Activated T-helper 1 cell treated with anti-CD3 and anti-CD28 coated beads, Interleukin-12 subunit alpha, Interleukin-12 subunit beta, Interleukin-2, Interleukin-4 antibody, amounts not matched to agents 30 ng/mL and 10 ng/mL and 1 ng/mL, durations not matched to agents 14 hours and 24 hours and 36 hours (primary cell): ENCODE measurements around the gene RAB1B. TPM values are rescaled to one million over a fixed set of nuclear protein-coding genes. Genes with fewer than 3 reads are reported as not detected.

Experiments
- DNase-seq: peaks from one replicate; pipeline ENCODE4 v3.0.0; 2021; ENCODE audit warnings: low spot score
- H3K27ac Mint-ChIP-seq: one replicate; pipeline ENCODE4 v1.8.0; 2021; ENCODE audit warnings: mild to moderate bottlenecking, mixed read lengths
- H3K27me3 Mint-ChIP-seq: one replicate; pipeline ENCODE4 v1.8.0; 2022; ENCODE audit warnings: mild to moderate bottlenecking, moderate library complexity, mixed read lengths; ENCODE audit not compliant: insufficient read depth
- H3K36me3 Mint-ChIP-seq: one replicate; pipeline ENCODE4 v1.8.0; 2021; ENCODE audit warnings: low read depth, mixed read lengths
- H3K4me1 Mint-ChIP-seq: one replicate; pipeline ENCODE4 v1.8.0; 2021; ENCODE audit warnings: low read depth, mixed read lengths
- H3K4me3 Mint-ChIP-seq: one replicate; pipeline ENCODE4 v1.8.0; 2021; ENCODE audit warnings: mild to moderate bottlenecking, moderate library complexity, mixed read lengths
- H3K9me3 Mint-ChIP-seq: one replicate; pipeline ENCODE4 v1.8.0; 2021; ENCODE audit warnings: mixed read lengths
- intact Hi-C: fragments of 100-400 bp; cut with micrococcal nuclease; formaldehyde crosslinking; loops from one replicate; pipeline ENCODE4 v1.15.1; 2024
- total RNA-seq: library from RNA; stranded (reverse); gene quantifications from 2 replicates; pipeline ENCODE4 v1.2.3, GENCODE V29; 2022

Gene RAB1B
- total RNA-seq, 1 donor from 2014 or later: 123 TPM

DNA sequence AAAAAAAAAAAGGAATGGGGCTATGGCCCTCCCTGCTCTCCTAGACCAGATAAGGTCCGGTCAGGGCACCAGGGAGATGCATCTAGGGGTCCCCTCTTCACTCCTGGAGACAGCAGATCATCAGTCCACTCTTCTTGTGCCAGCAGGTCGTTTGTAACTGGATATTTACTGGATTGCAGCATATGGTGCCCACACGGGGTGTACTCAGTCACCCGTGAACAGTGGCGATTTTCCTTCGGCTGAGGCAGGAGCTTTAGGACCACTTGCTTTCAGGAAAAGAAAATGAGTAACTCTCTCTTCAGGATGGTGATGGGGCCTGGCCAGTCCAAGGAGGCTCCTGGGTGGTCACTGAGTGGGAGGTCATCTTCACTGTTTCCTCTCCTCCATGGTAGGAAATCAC is 38.3 kb upstream of the RAB1B start:
- H3K9me3 Mint-ChIP-seq: no peaks in the 10 kb centered on the region
- H3K27ac Mint-ChIP-seq: no peak overlapping the region
- no peak for DNase-seq
- H3K4me1 Mint-ChIP-seq: peaks cover 6% of the 10 kb centered on the region
- intact Hi-C loops: no loop called here
- H3K27me3 Mint-ChIP-seq: no peaks in the 10 kb centered on the region
- H3K4me3 Mint-ChIP-seq: no peak overlapping the region
- H3K36me3 Mint-ChIP-seq: peaks cover 33% of the 10 kb centered on the region

DNA sequence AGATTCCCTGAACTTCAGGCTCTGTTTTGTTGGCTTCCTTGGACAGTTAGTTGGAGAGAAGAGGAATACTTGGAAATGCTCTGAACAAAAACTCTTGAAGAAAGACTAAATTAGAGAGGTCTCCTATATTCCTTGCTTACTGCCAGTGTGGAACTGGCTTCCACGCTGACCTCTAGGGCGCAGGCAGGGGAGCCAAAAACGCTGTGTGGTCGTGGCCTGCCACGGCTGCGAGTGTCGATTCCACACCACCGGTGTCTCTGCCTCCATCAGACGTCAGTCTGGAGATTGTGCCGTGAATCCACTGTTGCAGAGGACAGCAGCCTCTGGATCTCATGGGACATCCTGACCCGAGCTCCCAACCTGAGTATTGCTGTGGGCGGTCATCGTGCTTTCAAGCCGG is 37.5 kb upstream of the RAB1B start:
- no peak for DNase-seq
- H3K27ac Mint-ChIP-seq: no peak overlapping the region
- no peak overlapping the region for H3K4me3 Mint-ChIP-seq
- H3K9me3 Mint-ChIP-seq: no peaks in the 10 kb centered on the region
- H3K27me3 Mint-ChIP-seq: no peaks in the 10 kb centered on the region
- intact Hi-C loops: no loop called here
- H3K36me3 Mint-ChIP-seq: peaks cover 38% of the 10 kb centered on the region
- H3K4me1 Mint-ChIP-seq: peaks cover 6% of the 10 kb centered on the region

DNA sequence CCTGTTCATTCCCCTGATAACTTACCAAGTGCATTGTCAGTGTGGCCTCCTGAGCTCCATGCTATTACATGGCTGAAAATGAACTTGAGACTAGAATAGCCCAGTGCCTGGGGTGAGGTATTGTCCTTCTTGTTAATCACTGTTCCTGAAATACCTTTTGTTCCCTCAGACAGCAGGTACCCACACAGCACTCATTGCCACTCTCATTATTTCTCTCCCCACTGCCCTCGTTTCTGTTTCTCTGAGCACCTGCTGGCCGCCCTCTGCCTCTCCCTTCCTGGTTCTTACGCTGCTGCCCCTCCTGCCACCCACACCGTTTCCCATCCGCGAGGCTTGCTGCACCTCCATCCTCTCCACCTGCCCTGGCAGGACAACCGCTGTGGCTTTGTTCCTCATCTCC is 36.9 kb upstream of the RAB1B start:
- no peaks in the 10 kb centered on the region for H3K27me3 Mint-ChIP-seq
- no peak overlapping the region for H3K27ac Mint-ChIP-seq

DNA sequence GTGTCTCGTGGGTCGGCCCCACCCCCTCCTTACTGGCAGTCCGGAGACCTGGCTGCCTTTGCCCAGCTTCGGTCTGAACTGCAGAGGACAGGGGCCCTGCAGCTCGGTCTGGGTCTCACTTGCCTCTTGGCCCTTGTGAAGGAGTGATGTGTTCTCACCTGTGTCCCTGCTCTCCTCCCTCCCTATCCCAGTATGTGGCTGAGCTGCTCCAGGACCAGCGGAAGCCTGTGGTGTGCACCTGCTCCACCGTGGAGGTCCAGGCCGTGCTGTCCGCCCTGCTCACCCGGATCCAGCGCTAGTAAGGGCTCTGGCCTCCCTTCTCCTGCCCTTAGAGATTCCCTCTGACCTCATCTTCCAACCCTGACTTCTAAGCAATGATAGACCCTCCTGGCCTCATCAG is 35.7 kb upstream of the RAB1B start:
- no peaks in the 10 kb centered on the region for H3K4me1 Mint-ChIP-seq

More for the DNA sequence above, 36.9 kb upstream of the RAB1B start:
- intact Hi-C loops: no loop called here
- Mint-ChIP-seq H3K4me1 (no peaks in the 10 kb centered on the region), H3K9me3 (no peaks in the 10 kb centered on the region), H3K4me3 (no peak overlapping the region), H3K36me3 (peaks cover 38% of the 10 kb centered on the region)
- no peak for DNase-seq

DNA sequence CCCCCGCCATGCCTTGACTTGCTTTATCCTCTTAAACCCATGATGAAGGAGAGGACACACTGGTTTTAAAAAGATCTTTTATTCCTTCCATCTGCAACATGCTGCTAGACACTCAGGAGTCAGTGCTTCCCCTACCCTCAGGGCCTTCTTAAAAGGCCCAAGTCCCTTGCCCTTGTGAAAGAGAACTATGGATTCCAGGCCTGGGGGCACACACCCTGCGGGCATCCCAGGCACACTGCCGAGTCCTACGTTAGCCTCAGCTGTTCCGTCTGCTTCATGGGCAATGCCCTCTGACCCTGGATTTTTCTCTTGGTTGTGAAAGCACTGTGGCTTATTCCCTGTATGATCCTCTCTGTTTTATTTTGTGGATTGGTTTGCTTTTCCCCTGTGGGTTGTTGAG is 35.1 kb upstream of the RAB1B start:
- no peak overlapping the region for H3K27ac Mint-ChIP-seq

More for the DNA sequence above, 35.7 kb upstream of the RAB1B start:
- H3K9me3 Mint-ChIP-seq: no peaks in the 10 kb centered on the region
- peaks cover 38% of the 10 kb centered on the region for H3K36me3 Mint-ChIP-seq
- DNase-seq: no peak
- H3K27ac Mint-ChIP-seq: no peak overlapping the region
- H3K4me3 Mint-ChIP-seq: no peak overlapping the region
- intact Hi-C loops: no loop called here
- H3K27me3 Mint-ChIP-seq: no peaks in the 10 kb centered on the region

DNA sequence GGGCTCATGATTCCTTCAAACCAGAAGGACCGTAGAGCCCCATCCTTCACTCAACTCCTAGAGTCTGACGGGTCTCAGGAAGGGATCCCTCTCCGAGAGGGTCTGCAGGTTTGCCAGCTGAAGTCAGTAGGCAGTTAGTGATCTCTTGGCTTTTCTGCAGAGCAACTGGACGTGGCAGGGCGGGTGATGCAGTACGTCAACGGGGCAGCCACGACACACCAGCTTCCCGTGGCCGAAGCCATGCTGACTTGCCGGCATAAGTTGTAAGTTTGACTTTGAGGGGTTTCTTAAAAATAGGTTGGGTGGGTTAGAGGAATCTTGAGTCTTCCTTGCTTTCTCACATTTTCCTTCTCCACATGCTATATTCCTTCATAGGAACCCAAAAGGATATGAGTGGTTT is 33.3 kb upstream of the RAB1B start:
- DNase-seq: no peak
- H3K4me1 Mint-ChIP-seq: no peaks in the 10 kb centered on the region
- intact Hi-C loops: no loop called here
- H3K36me3 Mint-ChIP-seq: peaks cover 32% of the 10 kb centered on the region
- no peak overlapping the region for H3K27ac Mint-ChIP-seq
- H3K4me3 Mint-ChIP-seq: no peak overlapping the region
- no peaks in the 10 kb centered on the region for H3K27me3 Mint-ChIP-seq
- H3K9me3 Mint-ChIP-seq: no peaks in the 10 kb centered on the region

More for the DNA sequence above, 35.1 kb upstream of the RAB1B start:
- intact Hi-C loops: no loop called here
- no peak for DNase-seq
- Mint-ChIP-seq H3K36me3 (peaks cover 38% of the 10 kb centered on the region), H3K4me3 (no peak overlapping the region), H3K4me1 (no peaks in the 10 kb centered on the region), H3K27me3 (no peaks in the 10 kb centered on the region), H3K9me3 (no peaks in the 10 kb centered on the region)

DNA sequence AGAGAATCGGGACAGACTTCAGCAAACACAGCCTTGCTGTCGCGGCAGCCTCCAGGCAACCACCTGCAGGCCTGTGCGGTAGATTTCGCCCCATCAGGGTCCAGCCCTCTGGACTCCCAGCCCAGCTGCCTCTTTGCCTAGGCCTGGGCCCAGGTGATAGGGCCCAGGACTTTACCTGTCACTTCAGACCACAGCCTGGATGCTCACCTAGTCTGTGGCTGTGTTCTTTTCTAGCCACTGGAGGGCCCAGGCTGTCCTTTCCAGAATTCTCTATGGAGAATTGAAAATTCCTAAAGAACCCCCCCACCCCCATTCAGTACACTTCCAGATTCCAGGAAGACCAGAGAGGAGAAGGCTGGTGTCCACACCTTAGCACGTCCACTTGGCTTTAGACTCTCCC is 30.6 kb upstream of the RAB1B start:
- no peak overlapping the region for H3K27ac Mint-ChIP-seq
- H3K4me1 Mint-ChIP-seq: no peaks in the 10 kb centered on the region
- intact Hi-C loops: no loop called here
- H3K4me3 Mint-ChIP-seq: no peak overlapping the region
- DNase-seq: no peak
- H3K36me3 Mint-ChIP-seq: peaks cover 29% of the 10 kb centered on the region
- no peaks in the 10 kb centered on the region for H3K27me3 Mint-ChIP-seq
- H3K9me3 Mint-ChIP-seq: no peaks in the 10 kb centered on the region

DNA sequence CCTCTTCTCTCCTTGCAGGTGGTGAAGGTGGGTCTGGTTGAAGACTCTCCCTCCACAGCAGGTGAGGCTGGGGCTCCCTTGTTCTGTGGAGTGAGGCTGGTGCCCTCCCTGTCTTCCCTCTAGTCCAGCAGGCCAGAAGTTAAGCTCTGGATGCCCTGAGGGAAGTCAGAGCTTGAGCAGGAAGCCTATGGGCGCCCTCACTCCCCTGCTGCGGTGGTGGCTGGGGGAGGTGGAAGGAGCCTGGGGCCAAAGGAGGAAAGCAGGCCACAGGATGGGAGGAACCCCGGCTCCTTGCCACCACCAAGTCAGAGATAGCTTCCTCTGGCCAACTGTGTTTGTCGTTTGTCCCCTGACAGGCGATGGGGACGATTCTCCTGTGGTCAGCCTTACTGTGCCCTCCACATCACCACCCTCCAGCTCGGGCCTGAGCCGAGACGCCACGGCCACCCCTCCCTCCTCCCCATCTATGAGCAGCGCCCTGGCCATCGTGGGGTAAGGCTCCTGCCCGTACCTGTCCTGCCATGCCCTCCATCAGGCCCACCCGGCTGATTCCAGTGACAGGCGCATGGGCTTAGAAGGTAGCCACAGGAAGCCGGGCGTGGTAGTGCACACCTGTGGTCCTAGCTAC is 29.5 kb upstream of the RAB1B start:
- Mint-ChIP-seq H3K9me3 (no peaks in the 10 kb centered on the region), H3K4me1 (no peaks in the 10 kb centered on the region), H3K4me3 (no peak overlapping the region), H3K27ac (no peak overlapping the region), H3K36me3 (peaks cover 24% of the 10 kb centered on the region), H3K27me3 (no peaks in the 10 kb centered on the region)
- intact Hi-C loops: no loop called here
- DNase-seq: no peak

DNA sequence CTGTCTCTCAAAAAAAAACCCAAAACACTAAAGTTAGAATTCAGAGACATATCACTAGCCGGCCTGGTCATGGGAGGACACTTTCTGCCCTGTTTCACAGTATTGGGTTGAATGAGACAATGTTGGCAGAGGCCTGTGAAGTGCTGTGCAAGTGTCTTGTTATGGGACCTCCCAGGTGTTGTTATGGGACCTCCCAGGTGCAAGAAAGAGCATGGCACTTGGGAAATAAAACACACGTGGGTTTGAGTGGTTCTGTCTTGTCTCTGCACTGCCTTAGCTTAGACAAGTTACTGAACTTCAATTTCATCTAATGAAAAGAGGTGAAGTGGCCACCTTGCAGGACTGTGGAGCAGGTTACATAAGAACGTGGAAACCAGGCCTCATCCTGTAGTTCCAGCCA is 28.9 kb upstream of the RAB1B start:
- Mint-ChIP-seq H3K27ac (no peak overlapping the region), H3K36me3 (peaks cover 26% of the 10 kb centered on the region), H3K9me3 (no peaks in the 10 kb centered on the region), H3K4me1 (no peaks in the 10 kb centered on the region), H3K4me3 (no peak overlapping the region), H3K27me3 (no peaks in the 10 kb centered on the region)
- intact Hi-C loops: no loop called here
- no peak for DNase-seq

DNA sequence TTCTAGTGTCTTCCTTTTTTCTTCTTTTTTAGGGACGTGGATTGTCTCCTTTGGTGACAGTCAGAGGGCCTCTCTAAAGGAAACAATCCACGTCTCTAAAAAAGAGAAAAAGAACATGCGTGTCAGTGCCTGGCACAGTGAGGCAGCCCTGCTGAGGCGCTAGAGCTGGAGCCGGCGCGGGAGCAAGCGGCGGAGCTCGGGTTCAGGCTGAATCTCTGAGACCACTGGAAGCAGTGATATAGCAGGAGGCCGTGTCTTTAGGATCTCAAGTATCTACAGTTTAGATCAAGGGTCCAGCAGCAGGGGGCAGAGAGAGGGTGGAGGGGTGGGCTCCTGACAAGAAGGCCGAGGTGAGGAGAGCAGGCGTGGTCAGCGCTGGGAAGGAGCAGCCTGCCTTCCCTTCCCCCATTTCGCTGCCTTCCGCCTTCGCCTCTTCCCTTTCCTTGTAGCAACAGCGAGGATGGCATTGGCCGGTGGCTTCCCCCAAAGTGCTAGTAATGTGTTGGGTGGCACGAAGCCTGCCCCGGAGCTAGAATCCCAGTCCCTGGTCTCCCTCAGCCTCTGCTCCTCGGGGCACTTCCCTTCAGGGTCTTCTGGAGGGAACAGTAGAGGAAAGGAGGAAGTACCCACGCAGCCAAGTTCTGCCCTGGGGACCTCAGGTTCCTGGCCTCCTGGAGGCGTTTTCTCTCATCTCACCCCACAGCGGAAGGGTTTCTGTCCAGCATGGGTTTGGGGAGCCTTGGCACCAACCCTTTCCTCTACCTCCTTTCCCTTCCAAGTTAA is 28.2 kb upstream of the RAB1B start:
- Mint-ChIP-seq H3K4me1 (no peaks in the 10 kb centered on the region), H3K9me3 (no peaks in the 10 kb centered on the region), H3K27ac (no peak overlapping the region), H3K4me3 (no peak overlapping the region), H3K27me3 (no peaks in the 10 kb centered on the region), H3K36me3 (peaks cover 24% of the 10 kb centered on the region)
- intact Hi-C loops: no loop called here
- DNase-seq: no peak

DNA sequence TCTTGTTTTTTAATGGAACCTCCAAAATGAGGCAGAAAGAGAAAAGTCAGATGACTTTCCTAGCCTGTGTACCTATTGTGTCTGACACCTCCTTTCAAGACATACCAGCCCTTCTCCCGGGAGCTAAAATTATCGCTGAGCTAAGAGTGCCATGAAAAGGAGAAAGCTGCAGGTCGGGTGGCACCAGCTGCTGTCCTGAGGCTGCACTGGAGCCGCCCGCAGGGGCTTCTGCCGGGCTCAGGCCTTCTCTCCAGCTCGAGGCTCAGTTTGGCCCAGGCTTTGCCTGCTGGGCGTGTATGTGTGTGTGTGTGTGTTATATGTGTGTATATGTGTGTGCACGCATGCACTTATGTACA is 27.7 kb upstream of the RAB1B start:
- intact Hi-C loops: no loop called here
- Mint-ChIP-seq H3K27me3 (no peaks in the 10 kb centered on the region), H3K36me3 (peaks cover 19% of the 10 kb centered on the region), H3K9me3 (no peaks in the 10 kb centered on the region), H3K4me3 (no peak overlapping the region), H3K27ac (no peak overlapping the region), H3K4me1 (no peaks in the 10 kb centered on the region)
- DNase-seq: no peak

DNA sequence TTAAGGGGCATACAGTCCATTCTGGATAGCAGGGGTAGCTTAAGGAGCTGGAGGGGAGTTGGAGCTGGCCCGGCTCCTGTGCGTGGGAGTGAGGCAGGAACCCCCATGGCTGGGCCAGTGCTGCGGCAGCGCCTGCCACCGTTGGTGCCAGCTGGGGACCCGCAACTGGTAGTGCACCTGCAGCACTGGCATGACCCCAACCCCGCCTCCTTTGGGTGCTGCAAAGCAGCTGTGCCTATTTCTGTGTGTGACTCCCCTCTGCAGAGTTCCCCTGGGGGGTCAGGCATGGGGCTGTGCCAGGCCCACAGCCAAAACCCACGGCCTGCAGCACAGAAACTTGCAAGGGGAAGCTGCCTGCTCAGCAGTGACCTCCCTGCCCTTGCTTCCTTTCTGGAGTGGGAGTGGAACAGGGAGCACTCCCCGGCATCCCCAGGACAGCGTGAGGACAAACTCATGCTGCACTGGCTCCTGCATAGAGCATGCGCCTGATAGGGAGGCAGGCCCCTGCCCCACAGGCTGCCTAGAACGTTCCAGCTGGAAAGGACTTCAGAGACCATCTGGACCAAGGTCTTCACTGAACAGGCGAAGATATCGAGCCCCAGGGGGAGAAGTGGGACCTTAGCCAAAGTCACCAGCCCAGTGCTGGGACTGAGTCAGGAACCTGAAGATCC is 26.2 kb upstream of the RAB1B start:
- no peaks in the 10 kb centered on the region for H3K9me3 Mint-ChIP-seq
- H3K27ac Mint-ChIP-seq: no peak overlapping the region
- no peak overlapping the region for H3K4me3 Mint-ChIP-seq
- H3K27me3 Mint-ChIP-seq: no peaks in the 10 kb centered on the region
- H3K4me1 Mint-ChIP-seq: no peaks in the 10 kb centered on the region
- H3K36me3 Mint-ChIP-seq: peaks cover 20% of the 10 kb centered on the region
- intact Hi-C loops: no loop called here
- no peak for DNase-seq

DNA sequence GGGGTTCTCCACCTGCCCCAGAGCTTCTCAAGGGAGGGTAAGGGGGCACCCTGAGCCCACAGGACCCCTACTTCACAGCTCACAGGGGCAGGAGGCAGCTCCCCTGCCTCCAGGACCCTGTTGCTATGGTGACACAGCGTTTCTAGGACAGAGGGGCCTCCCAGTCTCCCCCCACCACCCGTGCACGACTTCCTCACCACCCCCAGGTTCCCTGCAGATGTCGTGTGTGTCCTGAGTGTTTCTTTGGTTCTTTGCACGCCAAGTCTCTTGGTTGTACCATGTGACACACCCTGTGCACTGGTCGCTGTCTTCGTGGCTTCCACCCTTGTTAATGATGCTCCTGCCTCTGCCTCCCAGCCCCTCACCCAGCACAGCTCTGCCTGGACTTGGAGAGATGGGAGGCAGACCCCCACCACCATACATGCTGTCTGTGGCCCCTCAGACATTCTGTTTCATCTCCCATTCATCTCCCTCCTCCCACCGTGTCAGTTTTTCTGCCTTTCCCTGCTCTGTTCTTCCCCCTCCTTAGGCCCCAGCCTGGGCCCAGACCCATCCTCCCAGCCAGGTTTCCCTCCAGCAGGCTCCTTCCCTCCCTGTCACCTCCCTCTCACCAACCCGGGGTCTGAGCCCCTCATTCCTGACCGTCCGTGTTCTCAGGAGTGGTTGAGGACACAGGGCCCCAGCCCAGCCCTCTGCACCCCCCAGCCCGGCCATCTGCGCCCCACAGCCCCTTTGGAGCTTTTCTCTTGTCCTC is 24.5 kb upstream of the RAB1B start:
- H3K4me3 Mint-ChIP-seq: no peak overlapping the region
- no peaks in the 10 kb centered on the region for H3K27me3 Mint-ChIP-seq
- no peaks in the 10 kb centered on the region for H3K4me1 Mint-ChIP-seq
- DNase-seq: no peak
- intact Hi-C loops: no loop called here
- H3K36me3 Mint-ChIP-seq: peaks cover 24% of the 10 kb centered on the region
- no peak overlapping the region for H3K27ac Mint-ChIP-seq
- no peaks in the 10 kb centered on the region for H3K9me3 Mint-ChIP-seq
